H1 (cell line): ENCODE measurements around the gene GATA1.

ENCODE experiments used
- MAFK ChIP-seq: IDR thresholded peaks from 2 replicates; pipeline ENCODE4 v1.6.1; 2012; ENCODE audit warnings: low read depth, mild to moderate bottlenecking, improper control_type of control experiment, low read length
- TBP ChIP-seq: IDR thresholded peaks from 2 replicates; pipeline ENCODE4 v1.6.1; 2011; ENCODE audit warnings: low read depth, low read length, improper control_type of control experiment

DNA sequence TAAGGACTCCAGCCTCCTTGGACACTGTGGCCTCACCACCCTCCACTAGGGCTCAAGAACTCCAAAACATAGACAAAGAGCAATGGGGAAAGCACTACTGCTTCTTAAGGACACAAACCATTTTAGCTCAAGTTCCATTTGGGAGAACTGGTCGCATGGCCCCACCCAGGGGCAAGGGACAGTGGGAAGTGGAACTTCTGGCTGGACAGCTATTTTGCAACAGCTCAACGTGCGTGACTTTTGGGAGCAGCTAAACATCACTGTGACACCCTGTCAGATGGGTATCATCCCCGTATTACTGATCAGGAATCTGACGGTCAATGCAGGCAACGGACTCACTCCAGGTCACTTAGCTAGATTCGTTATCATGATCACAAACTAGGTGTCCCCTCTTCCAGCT is 33.9 kb upstream of the GATA1 start:
- TF ChIP-seq TBP (no peak), MAFK (no peak)
